BLaER1 (cell line): Measurements from ENCODE around the gene SF3A2.
"Not testable (repeated sequence)": the region's sequence is repeated elsewhere in the genome, so short reads cannot be mapped to it uniquely, and the experiment has no call there.

Source experiments
- H3K27ac ChIP-seq: shearing (Covaris generic); formaldehyde crosslinking; 2 replicates; pipeline ENCODE4 v1.8.1; 2022
- H3K27me3 ChIP-seq: shearing (Covaris generic); formaldehyde crosslinking; 2 replicates; pipeline ENCODE4 v1.8.1; 2022
- H3K36me3 ChIP-seq: shearing (Covaris generic); formaldehyde crosslinking; 2 replicates; pipeline ENCODE4 v1.8.1; 2022
- H3K4me1 ChIP-seq: shearing (Covaris generic); formaldehyde crosslinking; 2 replicates; pipeline ENCODE4 v1.8.1; 2022
- H3K4me2 ChIP-seq: shearing (Covaris generic); formaldehyde crosslinking; 2 replicates; pipeline ENCODE4 v1.8.1; 2022
- H3K4me3 ChIP-seq: shearing (Covaris generic); formaldehyde crosslinking; 2 replicates; pipeline ENCODE4 v1.8.1; 2022
- H3K9ac ChIP-seq: shearing (Covaris generic); formaldehyde crosslinking; 2 replicates; pipeline ENCODE4 v1.8.1; 2022
- H3K9me3 ChIP-seq: shearing (Covaris generic); formaldehyde crosslinking; 2 replicates; pipeline ENCODE4 v1.8.1; 2022
- H4K20me1 ChIP-seq: shearing (Covaris generic); formaldehyde crosslinking; 2 replicates; pipeline ENCODE4 v1.8.1; 2022
- Cebpa-rat ChIP-seq: shearing (Covaris generic); IDR thresholded peaks from 2 replicates; pipeline ENCODE4 v1.8.1; 2022

SF3A2 gene

GRCh38 chr19:2195361-2195760 lies 41.3 kb upstream of the SF3A2 start:
- H3K4me1 ChIP-seq, result peaks cover 48% of the 10 kb centered on the region
- H3K4me3 ChIP-seq, result no peak overlapping the region
- peaks cover 94% of the 10 kb centered on the region for H3K36me3 ChIP-seq
- H3K9ac ChIP-seq, result no peak overlapping the region
- H3K27me3 ChIP-seq, result no peaks in the 10 kb centered on the region
- H4K20me1 ChIP-seq, result peaks cover 100% of the 10 kb centered on the region
- no peaks in the 10 kb centered on the region for H3K9me3 ChIP-seq
- no peak for TF ChIP-seq Cebpa-rat
- H3K27ac ChIP-seq, result no peak overlapping the region
- H3K4me2 ChIP-seq, result no peak overlapping the region

GRCh38 chr19:2195914-2196313 lies 40.7 kb upstream of the SF3A2 start:
- Histone ChIP-seq H3K27ac (no peak overlapping the region), H3K9ac (no peak overlapping the region), H3K27me3 (no peaks in the 10 kb centered on the region), H3K4me2 (no peak overlapping the region), H3K36me3 (peaks cover 94% of the 10 kb centered on the region), H3K4me1 (peaks cover 44% of the 10 kb centered on the region), H3K4me3 (no peak overlapping the region), H4K20me1 (peaks cover 100% of the 10 kb centered on the region), H3K9me3 (no peaks in the 10 kb centered on the region)
- no peak for TF ChIP-seq Cebpa-rat

GRCh38 chr19:2197270-2197669 lies 39.4 kb upstream of the SF3A2 start:
- no peaks in the 10 kb centered on the region for H3K9me3 ChIP-seq
- H3K9ac ChIP-seq, result no peak overlapping the region
- H3K4me2 ChIP-seq, result peak overlapping the region; percentile 84
- TF ChIP-seq Cebpa-rat, result no peak
- H4K20me1 ChIP-seq, result peaks cover 100% of the 10 kb centered on the region
- H3K27me3 ChIP-seq, result no peaks in the 10 kb centered on the region
- H3K4me1 ChIP-seq, result peaks cover 44% of the 10 kb centered on the region
- H3K27ac ChIP-seq, result peak overlapping the region; percentile 6; the same call in 1 of the 2 replicates
- no peak overlapping the region for H3K4me3 ChIP-seq
- H3K36me3 ChIP-seq, result peaks cover 94% of the 10 kb centered on the region

GRCh38 chr19:2198317-2198716 lies 38.3 kb upstream of the SF3A2 start:
- Histone ChIP-seq H3K9me3 (no peaks in the 10 kb centered on the region), H3K36me3 (peaks cover 94% of the 10 kb centered on the region), H3K4me2 (peak overlapping the region; percentile 84), H3K27me3 (no peaks in the 10 kb centered on the region), H3K4me3 (no peak overlapping the region), H3K4me1 (peaks cover 44% of the 10 kb centered on the region), H3K27ac (no peak overlapping the region), H3K9ac (no peak overlapping the region), H4K20me1 (peaks cover 100% of the 10 kb centered on the region)
- no peak for TF ChIP-seq Cebpa-rat

GRCh38 chr19:2199215-2199614 lies 37.4 kb upstream of the SF3A2 start:
- Histone ChIP-seq H3K9ac (no peak overlapping the region), H3K9me3 (no peaks in the 10 kb centered on the region), H4K20me1 (peaks cover 100% of the 10 kb centered on the region), H3K36me3 (peaks cover 94% of the 10 kb centered on the region), H3K27ac (no peak overlapping the region), H3K4me3 (no peak overlapping the region), H3K4me2 (peak overlapping the region; percentile 84), H3K27me3 (no peaks in the 10 kb centered on the region), H3K4me1 (peaks cover 44% of the 10 kb centered on the region)
- TF ChIP-seq Cebpa-rat, result no peak

- H3K27ac ChIP-seq, result peak overlapping the region; percentile 30; the same call in 1 of the 2 replicates
- peaks cover 100% of the 10 kb centered on the region for H4K20me1 ChIP-seq
- TF ChIP-seq Cebpa-rat, result no peak
- H3K4me2 ChIP-seq, result peak overlapping the region; percentile 84
- H3K36me3 ChIP-seq, result peaks cover 94% of the 10 kb centered on the region
- no peaks in the 10 kb centered on the region for H3K9me3 ChIP-seq
- H3K9ac ChIP-seq, result no peak overlapping the region
- H3K4me3 ChIP-seq, result no peak overlapping the region
- no peaks in the 10 kb centered on the region for H3K27me3 ChIP-seq
- peaks cover 44% of the 10 kb centered on the region for H3K4me1 ChIP-seq
Observed at GRCh38 chr19:2199861-2200623, 36.6 kb upstream of the SF3A2 start.

- not testable (repeated sequence) for H3K9me3 ChIP-seq
Observed at GRCh38 chr19:2200624-2201294, 35.9 kb upstream of the SF3A2 start.

GRCh38 chr19:2201473-2202148 lies 35.0 kb upstream of the SF3A2 start:
- Histone ChIP-seq H3K9ac (peak overlapping the region; percentile 24; the same call in 1 of the 2 replicates), H3K4me3 (no peak overlapping the region), H3K27ac (peak overlapping the region; percentile 46; the same call in 1 of the 2 replicates), H3K4me1 (peaks cover 51% of the 10 kb centered on the region), H3K27me3 (no peaks in the 10 kb centered on the region), H3K4me2 (no peak overlapping the region), H3K9me3 (no peaks in the 10 kb centered on the region), H3K36me3 (peaks cover 94% of the 10 kb centered on the region), H4K20me1 (peaks cover 100% of the 10 kb centered on the region)
- TF ChIP-seq Cebpa-rat, result no peak

More at GRCh38 chr19:2200624-2201294, 35.9 kb upstream of the SF3A2 start:
- Histone ChIP-seq H3K4me1 (peaks cover 48% of the 10 kb centered on the region), H3K27ac (peak overlapping the region; percentile 30; the same call in 1 of the 2 replicates), H3K36me3 (peaks cover 94% of the 10 kb centered on the region), H4K20me1 (peaks cover 100% of the 10 kb centered on the region)
- not testable (repeated sequence) for H3K9ac ChIP-seq, H3K4me2 ChIP-seq, H3K4me3 ChIP-seq, H3K27me3 ChIP-seq

GRCh38 chr19:2202366-2202765 lies 34.3 kb upstream of the SF3A2 start:
- no peak overlapping the region for H3K4me3 ChIP-seq
- H3K4me1 ChIP-seq, result peaks cover 51% of the 10 kb centered on the region
- H3K36me3 ChIP-seq, result peaks cover 94% of the 10 kb centered on the region
- no peaks in the 10 kb centered on the region for H3K27me3 ChIP-seq
- TF ChIP-seq Cebpa-rat, result no peak
- peak overlapping the region; percentile 24; the same call in 1 of the 2 replicates for H3K9ac ChIP-seq
- H3K4me2 ChIP-seq, result no peak overlapping the region
- H3K27ac ChIP-seq, result peak overlapping the region; percentile 46; the same call in 1 of the 2 replicates
- peaks cover 100% of the 10 kb centered on the region for H4K20me1 ChIP-seq
- H3K9me3 ChIP-seq, result no peaks in the 10 kb centered on the region
